Measurements from ENCODE around the gene FADD. TPM values are rescaled to one million over a fixed set of nuclear protein-coding genes. Genes with fewer than 3 reads are reported as not detected.
"Not testable (repeated sequence)": the region's sequence is repeated elsewhere in the genome, so short reads cannot be mapped to it uniquely, and the experiment has no call there.

FADD gene
- total RNA-seq, 2 experiments from 2014 or later: 37.7 to 38.8 TPM

- CTCF ChIA-PET: no interaction called here
- POLR2A ChIA-PET: interaction anchor here (0.5 to 1.1 kb wide), 5 partner anchors 41 to 1860 kb away, joined by 3 to 16 read pairs (median 4); no protein-coding TSS in a partner anchor
Measured at GRCh38 chr11:70201882-70202861, 924 bp upstream of the FADD start.

DNA sequence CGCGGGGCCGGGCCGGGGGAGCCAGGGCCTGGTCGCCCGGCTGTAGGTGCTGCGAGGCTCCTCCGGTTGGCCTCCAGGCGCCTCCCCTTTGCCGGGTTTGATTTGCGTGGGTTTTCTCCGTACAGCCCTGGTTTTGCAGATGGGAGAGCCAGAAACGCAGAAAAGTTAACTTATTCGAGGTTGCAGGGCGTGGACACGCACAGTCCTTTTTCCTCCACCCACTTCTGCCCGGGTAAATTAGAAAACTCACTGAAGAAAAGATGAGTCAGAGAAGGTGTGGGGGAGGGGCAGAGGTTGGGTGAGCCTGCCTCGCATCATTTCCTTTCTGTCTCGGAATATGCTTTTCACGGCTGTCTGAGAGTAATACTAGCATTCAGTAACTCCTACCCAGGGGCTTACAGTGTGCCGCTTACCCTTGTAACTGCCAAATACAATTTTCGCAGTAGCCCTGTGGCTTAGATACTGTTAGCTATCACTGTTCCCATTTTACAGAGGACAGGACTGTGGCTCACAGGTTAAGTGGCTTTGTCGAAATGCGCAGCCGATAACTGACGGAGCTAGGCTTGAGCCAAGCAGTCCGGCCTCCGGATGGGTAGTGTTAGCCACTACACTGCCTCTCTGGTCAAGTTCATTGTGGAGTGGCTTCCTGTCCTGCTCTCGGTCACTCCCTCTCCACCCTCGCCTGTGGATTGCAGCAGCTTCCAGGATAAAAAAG lies 812 bp downstream of the FADD start:
- POLR2A ChIA-PET: interaction anchor here (1.1 to 2.9 kb wide), 2 partner anchors 67 to 529 kb away, joined by 3 to 14 read pairs; partner anchors contain the start of genes LTO1 and PPFIA1
- CTCF ChIA-PET: interaction anchor here (0.8 to 1.0 kb wide), 2 partner anchors 8 to 285 kb away, joined by 3 read pairs; no protein-coding TSS in a partner anchor

DNA sequence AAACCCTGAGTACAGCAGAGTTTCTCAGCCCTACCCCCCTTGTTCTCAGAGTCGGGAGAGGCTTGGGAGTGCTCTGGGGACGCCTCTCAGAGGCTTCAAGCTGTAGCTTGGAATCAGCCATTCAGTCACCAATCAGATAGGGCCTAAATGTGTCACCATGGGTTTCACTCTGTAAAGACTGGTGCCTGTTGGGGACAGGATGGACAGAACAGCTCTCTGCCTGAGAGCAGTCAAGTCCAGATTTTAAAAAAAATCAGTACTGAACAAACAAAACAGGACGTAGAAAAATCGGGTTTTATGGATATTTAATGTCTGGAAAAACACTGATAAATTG lies 1.3 kb downstream of the FADD start:
- ChIA-PET POLR2A (interaction anchor here (1.1 to 2.9 kb wide), 2 partner anchors 66 to 529 kb away, joined by 3 to 14 read pairs; partner anchors contain the start of genes LTO1 and PPFIA1), CTCF (interaction anchor here (0.8 to 1.0 kb wide), 2 partner anchors 8 to 285 kb away, joined by 3 read pairs; no protein-coding TSS in a partner anchor)

DNA sequence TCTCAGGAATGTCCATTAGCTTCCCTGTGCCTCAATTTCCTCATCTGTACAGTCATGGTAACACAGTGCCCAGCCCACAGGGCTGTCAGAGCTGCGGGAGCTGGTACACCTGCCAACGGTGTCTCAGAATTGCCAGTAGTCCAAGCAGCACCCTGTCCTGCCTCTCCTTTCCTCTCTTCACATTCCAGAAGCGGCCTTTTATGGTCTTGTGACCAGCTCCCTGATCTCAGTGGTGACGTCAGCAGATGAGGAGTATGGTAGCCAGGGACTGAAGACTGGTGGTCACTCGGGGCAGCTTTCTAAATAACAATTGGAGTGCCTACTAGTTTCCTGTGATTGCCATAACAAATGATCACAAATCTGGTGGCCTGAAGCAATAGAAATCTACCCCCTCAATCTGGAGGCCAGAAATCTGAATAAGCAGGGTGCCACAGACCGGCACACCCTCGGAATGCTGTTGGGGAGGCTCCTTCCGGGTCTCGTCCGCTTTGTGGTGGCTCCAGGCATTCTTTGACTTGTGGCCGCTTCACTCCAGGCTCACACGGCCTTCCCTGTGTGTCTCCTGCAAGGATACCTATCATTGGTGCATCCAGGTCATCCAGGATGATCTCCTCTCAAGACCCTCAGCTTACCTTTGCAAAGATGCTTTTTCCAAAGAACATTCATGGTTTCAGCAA lies 2.1 kb downstream of the FADD start:
- CTCF ChIA-PET: interaction anchor here (1.0 kb wide), 1 partner anchor 9 kb away, joined by 3 read pairs; no protein-coding TSS in a partner anchor
- POLR2A ChIA-PET: interaction anchor here (1.1 to 2.9 kb wide), 2 partner anchors 65 to 530 kb away, joined by 3 to 14 read pairs; partner anchors contain the start of genes LTO1 and PPFIA1

DNA sequence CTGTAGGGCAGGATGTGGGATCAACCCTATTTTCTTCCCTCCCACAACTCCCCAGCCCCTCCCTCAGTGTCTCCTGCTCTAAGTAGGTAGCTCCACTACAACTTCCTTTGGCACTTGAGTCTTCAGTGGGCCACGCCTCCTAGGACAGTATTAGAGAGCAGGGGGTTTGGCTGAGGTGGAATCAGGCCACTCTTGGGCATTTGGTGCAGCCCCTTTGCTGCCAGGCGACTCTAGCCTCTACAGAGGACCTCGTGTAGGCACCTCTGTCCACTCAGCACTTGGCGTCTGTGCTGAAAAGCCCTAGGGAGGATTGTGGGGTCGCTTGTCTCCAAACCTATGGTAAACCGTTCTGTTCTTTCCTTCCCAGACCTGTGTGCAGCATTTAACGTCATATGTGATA lies 2.7 kb downstream of the FADD start:
- ChIA-PET POLR2A (interaction anchor here (2.9 kb wide), 1 partner anchor 65 kb away, joined by 14 read pairs; the partner anchor contains the start of gene PPFIA1), CTCF (no interaction called here)

- POLR2A ChIA-PET: no interaction called here
- CTCF ChIA-PET: no interaction called here
Measured at GRCh38 chr11:70206226-70206981, 3.3 kb downstream of the FADD start.

- ChIA-PET CTCF (no interaction called here), POLR2A (no interaction called here)
Measured at GRCh38 chr11:70206982-70207376, 3.9 kb downstream of the FADD start.

- CTCF ChIA-PET: no interaction called here
- POLR2A ChIA-PET: no interaction called here
Measured at GRCh38 chr11:70207531-70208131, 4.5 kb downstream of the FADD start.

GRCh38 chr11:70209391-70209912 lies 6.4 kb downstream of the FADD start:
- POLR2A ChIA-PET: no interaction called here
- CTCF ChIA-PET: no interaction called here

- POLR2A ChIA-PET: no interaction called here
- CTCF ChIA-PET: no interaction called here
Measured at GRCh38 chr11:70210051-70210501, 7.0 kb downstream of the FADD start.

DNA sequence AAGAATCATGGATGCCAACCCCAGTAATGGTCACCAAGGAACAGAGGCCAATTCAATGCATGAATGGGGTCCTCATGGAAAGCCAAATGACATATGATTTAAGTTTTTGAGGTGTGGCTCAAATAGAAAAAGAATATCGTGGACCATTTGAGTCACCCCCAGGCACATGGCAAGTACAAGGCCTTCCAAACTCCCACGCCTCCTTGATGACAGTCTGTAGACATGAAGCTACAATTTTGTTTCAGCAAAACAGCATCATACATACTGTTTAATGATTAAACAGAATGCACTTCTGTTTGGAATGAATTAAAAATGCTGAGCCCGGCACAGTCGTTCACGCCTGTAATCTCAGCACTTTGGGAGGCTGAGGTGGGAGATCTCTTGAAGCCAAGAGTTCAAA lies 7.4 kb downstream of the FADD start:
- ChIA-PET CTCF (no interaction called here), POLR2A (no interaction called here)

- ChIA-PET POLR2A (no interaction called here), CTCF (interaction anchor here (1.3 kb wide), 1 partner anchor 14 kb away, joined by 4 read pairs; no protein-coding TSS in a partner anchor)
Measured at GRCh38 chr11:70212227-70212811, 9.2 kb downstream of the FADD start.

DNA sequence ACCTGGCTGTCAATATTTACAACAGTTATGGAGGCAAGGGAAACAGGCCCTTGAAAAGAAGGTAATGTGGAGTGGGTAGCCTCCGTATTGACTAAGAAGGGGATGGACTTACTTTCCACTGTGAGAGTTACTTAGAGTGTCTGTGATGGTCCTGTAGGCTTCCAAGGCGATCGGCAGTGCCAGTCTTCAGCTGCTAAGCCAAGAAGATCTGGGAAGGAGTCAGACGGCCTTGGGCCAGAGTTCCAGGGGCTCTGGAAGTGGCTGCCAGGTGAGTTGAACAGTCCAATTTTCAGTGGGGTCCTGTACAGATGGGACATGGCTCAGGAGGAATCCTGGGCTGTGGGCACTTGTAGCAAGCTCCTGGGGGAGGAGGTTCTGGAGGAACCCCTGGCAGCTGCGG lies 14.3 kb downstream of the FADD start:
- CTCF ChIA-PET, POLR2A ChIA-PET: not testable (repeated sequence)

DNA sequence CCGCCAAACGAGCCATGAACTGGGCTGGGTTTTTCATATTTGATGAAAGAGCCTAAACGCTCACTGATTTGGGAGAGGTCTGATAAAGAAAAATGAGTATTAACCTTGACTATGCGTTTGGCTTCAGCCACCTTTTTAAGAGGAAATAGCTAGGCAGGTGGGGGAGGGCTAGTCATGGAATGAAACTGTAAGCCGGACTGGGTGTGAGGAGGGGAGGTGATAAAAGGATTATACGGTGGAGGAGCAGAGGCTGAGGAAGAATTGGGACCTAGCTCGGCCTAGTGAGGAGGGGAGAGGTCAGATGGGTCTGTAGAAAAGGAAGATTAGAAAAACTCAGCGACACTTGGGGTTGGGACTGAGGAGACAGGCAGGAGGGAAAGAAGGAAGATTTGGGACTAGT lies 15.0 kb downstream of the FADD start:
- POLR2A ChIA-PET, CTCF ChIA-PET: not testable (repeated sequence)

DNA sequence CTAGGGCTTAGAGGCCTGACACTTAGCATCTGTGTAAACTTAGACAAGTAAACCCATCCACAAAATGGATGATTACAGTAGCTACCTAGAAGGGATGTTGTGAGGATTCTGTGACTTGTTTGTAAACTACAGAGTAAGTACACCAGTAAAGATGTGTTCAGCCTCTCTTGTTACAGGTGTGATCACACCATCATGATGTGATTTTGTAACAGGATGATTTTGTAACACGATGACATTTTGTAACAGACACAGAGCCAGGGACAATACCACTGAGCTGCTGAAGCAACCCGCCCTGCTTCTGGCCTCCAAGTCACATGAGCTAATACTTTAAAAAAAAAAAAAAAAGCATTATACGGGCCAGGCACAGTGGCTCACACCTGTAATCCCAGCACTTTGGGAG lies 17.0 kb downstream of the FADD start:
- POLR2A ChIA-PET: no interaction called here

GRCh38 chr11:70220920-70221319 lies 17.8 kb downstream of the FADD start:
- POLR2A ChIA-PET: no interaction called here
- CTCF ChIA-PET: no interaction called here

More for the DNA sequence above, 17.0 kb downstream of the FADD start:
- CTCF ChIA-PET: interaction anchor here (0.5 kb wide), 1 partner anchor 201 kb away, joined by 3 read pairs; no protein-coding TSS in a partner anchor

- ChIA-PET POLR2A (interaction anchor here (0.6 kb wide), 1 partner anchor 45 kb away, joined by 3 read pairs; no protein-coding TSS in a partner anchor), CTCF (no interaction called here)
Measured at GRCh38 chr11:70225681-70226177, 22.6 kb downstream of the FADD start.

- CTCF ChIA-PET: no interaction called here
- POLR2A ChIA-PET: interaction anchor here (0.6 kb wide), 1 partner anchor 45 kb away, joined by 3 read pairs; no protein-coding TSS in a partner anchor
Measured at GRCh38 chr11:70226183-70226582, 23.1 kb downstream of the FADD start.
